GM21381 (cell line): ENCODE data around the gene SPARC.

Source experiments
- ATAC-seq: cut with Tn5 transposase; IDR thresholded peaks from one replicate; pipeline ENCODE4 v1.9.1; 2021; ENCODE audit warnings: mild to moderate bottlenecking, moderate library complexity; ENCODE audit not compliant: unreplicated experiment

SPARC gene

DNA sequence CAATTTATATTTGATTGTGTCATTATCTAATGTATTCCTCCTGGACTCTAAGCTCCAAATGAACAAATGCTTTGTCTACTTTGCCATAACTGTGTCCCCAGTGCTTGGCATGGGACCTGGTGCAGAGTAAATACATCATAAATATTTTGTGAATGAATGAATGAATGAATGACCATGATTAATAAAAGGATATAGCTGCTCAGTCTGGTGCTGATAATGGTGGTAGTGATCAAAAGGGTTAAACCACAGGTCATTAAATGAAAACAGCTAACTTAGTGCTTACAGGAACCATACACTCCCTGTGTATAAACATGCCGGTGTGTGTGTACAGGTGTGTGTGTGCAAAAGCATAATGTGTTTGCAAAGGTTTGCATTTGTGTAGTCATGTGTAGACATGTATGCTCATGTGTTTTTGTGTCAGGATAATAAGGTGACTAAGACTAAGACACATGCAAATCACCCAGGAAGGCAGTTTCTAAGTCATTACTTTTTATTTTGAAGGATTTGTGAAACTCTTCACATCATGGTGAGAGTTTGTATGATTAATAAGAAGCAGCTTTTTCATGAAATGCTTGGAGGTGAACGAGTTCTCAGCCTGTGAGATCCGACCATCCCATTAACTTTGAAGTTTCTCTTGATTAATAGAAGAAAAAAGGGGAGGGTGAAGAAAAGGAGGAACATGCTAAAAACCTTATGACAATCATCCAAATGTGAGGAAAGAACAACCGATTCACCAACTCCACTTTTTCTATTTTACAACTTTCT lies 24.6 kb downstream of the SPARC start:
- ATAC-seq = peak; percentile 58

- no peak for ATAC-seq
Measured at GRCh38 chr5:151660616-151661495, 25.9 kb downstream of the SPARC start.

- ATAC-seq = peak; percentile 68
Measured at GRCh38 chr5:151659001-151659754, 27.5 kb downstream of the SPARC start.

- no peak for ATAC-seq
Measured at GRCh38 chr5:151657114-151657513, 29.6 kb downstream of the SPARC start.

- ATAC-seq = no peak
Measured at GRCh38 chr5:151656311-151656710, 30.4 kb downstream of the SPARC start.

- ATAC-seq = peak; percentile 98
Measured at GRCh38 chr5:151651997-151652645, 34.6 kb downstream of the SPARC start.

GRCh38 chr5:151648988-151649387 lies 37.7 kb downstream of the SPARC start:
- no peak for ATAC-seq

GRCh38 chr5:151648089-151648488 lies 38.6 kb downstream of the SPARC start:
- ATAC-seq = no peak

DNA sequence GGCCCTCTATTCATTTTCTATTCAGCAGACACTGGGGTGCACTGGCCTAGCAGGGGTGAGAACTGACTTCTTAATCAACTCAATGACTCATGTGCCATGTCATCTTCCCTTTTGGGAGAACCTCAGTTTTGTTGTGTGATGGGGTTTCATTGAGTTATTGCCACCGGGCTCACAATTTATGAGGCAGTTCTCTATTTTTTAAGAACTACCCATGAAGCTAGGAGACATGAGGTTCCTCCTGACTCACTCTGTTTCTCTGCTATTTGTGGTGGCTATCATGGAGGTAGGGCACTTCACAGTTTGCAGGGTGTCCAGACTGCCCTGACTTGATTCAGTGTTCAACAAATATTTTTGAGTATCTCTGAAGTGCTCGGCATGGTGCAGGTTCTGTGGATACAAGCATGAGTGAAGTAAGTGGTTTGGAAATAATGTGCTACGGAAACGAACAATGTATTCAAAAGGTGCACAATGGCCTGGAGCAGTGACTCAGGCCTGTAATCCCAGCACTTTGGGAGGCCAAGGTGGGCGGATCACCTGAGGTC lies 39.3 kb downstream of the SPARC start:
- no peak for ATAC-seq

- no peak for ATAC-seq
Measured at GRCh38 chr5:151646334-151646733, 40.4 kb downstream of the SPARC start.

DNA sequence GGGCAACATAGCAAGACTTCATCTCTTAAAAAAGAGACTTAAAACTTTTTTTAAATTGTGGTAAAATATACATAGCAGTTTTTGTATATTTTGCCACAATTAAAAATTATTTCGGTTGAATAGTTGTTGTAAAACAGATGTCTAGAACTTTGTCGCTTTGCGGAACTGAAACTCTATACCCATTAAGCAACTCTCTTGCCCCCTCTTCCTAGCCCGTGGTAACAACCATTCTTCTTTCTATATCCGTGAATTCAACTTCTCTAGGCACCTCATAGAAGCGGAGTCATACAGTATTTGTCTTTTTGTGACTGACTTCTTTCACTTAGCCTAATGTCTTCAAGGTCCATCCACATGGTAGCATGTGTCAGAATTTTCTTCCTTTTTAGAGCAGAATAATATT lies 43.3 kb downstream of the SPARC start:
- no peak for ATAC-seq

GRCh38 chr5:151642472-151643140 lies 44.1 kb downstream of the SPARC start:
- no peak for ATAC-seq

DNA sequence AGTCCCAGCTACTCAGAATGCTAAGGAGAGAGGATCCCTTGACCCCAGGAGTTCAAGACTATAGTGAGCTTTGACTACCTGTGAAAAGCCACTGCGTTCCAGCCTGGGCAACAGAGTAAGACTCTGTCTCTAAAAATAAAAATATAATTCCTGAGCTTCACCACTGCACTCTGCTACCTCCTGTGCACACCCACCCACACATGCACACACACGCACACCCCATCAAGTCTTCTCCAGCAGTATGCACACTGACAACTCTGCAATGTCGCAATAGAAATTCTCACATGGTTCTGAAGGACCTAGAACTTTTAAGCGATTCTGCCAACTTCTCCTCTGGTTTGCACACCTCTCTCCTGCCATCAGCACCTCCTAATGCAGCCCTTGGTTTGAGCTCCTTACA lies 48.1 kb downstream of the SPARC start:
- ATAC-seq = no peak

DNA sequence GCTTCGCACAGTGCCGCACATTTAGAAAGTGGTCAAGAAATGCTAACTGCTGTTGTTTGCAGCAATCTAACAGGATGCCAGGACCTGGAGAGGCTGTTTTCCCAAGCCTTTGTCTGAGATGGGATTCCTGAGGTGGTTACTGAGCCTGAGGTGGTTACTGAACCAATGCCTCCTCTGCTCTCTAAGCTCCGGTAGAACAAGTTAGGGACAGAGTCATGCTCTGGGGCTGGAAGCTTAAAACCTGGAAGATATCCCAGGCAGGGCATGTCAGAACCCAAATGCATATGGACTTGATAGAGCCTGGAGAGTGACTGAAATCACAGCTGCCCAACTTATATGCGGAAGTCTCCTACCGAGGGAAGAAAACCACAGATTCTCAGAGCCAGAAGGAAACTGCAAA lies 49.0 kb downstream of the SPARC start:
- no peak for ATAC-seq

DNA sequence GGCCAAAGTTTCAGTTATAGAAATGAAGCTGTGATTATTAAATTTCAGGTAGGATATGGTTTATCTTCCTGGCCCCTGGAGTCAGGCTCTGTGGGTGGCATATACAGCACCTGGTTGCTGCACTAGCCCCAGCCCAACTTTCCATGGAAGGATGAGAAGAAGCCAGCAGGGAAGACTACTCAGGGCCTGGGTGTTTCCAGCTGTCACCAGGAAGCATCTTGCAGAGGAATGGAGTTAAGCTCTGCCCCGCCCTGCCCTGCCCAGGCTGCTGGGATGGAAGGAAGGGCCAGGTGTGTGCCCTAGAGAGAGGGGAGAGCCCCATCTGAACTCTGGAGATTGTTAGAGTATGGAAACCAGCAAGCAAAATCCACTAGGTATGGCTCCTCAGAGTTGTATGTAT lies 52.8 kb downstream of the SPARC start:
- ATAC-seq = no peak

DNA sequence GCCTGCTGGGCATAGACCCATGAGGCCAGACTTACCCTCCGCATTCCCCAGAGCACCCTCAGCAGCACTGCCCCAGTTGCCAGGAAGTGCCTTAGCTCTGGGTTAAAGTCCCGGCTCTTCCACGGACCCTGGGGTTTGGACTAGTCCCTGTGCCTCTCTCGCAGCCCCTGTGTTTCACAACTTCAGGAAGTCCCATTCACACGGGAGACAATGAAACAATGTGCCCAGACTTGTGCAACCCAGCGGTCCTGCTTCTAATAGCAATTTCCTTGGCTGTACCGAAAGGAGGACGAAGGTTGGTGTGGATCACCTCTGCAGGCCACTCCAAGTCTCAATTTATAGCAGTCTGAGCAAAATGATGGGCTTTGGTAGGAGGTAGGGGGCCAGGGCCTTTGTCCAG lies 53.8 kb downstream of the SPARC start:
- no peak for ATAC-seq

- no peak for ATAC-seq
Measured at GRCh38 chr5:151632524-151632923, 54.2 kb downstream of the SPARC start.

DNA sequence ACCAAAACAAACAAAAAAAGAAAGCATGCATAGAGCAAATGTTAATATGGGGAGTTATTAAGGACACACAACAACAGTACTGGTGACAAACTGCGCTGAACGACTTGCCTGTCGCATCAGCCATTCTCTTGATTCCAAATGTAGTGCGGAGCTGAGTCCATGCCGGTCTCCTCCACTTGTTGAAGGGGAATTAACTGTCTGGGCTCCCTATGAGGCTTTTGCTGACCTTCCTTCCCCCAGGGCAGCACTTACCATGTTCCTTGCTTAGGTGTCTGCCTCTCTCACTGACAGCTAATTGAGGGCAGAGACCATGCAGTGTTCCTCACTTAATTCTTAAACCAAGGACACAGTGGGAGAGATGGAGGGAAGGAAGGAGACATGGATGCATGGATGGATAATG lies 54.8 kb downstream of the SPARC start:
- no peak for ATAC-seq

GRCh38 chr5:151630088-151630487 lies 56.6 kb downstream of the SPARC start:
- ATAC-seq = no peak
